ENCODE data around the gene DBNDD1.

GRCh38 chr16:90022209-90023077, 3.2 kb upstream of the DBNDD1 start:
- no peak for TF ChIP-seq EZH2 (IDR thresholded peaks at IDR 0.05; ENCODE audit: insufficient read depth, poor library complexity, severe bottlenecking)
- no peak for TF ChIP-seq EZH2phosphoT487 (IDR thresholded peaks at IDR 0.05; ENCODE audit: insufficient read depth, low read depth)
